Adrenal gland (tissue), 5 donors: ENCODE data around the gene SLC7A1.

Experiments used
- POLR2A ChIP-seq, 2 donors: fragments of 450-650 bp; IDR thresholded peaks; one replicate each; pipeline ENCODE4 v1.6.1; 2017; ENCODE audit warnings: antibody characterized with exemption in 2 of 2, mild to moderate bottlenecking in 2 of 2, moderate library complexity in 1 of 2
- TF ChIP-seq, protein P1 (sequence below), 6 experiments: fragments of 450-650 bp in 4 of 6; fragments of 200-600 bp in 2 of 6; sonication (generic) in 1 of 6; IDR thresholded peaks; 1 replicate in 5 of 6; 2 replicates in 1 of 6; pipeline versions ENCODE4 v1.5.1 to v1.8.0; 2016 to 2021; ENCODE audit warnings: antibody characterized with exemption in 6 of 6, mild to moderate bottlenecking in 2 of 6, moderate library complexity in 1 of 6
- donor health status: DM: no; HTN: no; CAD: no.

DNA sequence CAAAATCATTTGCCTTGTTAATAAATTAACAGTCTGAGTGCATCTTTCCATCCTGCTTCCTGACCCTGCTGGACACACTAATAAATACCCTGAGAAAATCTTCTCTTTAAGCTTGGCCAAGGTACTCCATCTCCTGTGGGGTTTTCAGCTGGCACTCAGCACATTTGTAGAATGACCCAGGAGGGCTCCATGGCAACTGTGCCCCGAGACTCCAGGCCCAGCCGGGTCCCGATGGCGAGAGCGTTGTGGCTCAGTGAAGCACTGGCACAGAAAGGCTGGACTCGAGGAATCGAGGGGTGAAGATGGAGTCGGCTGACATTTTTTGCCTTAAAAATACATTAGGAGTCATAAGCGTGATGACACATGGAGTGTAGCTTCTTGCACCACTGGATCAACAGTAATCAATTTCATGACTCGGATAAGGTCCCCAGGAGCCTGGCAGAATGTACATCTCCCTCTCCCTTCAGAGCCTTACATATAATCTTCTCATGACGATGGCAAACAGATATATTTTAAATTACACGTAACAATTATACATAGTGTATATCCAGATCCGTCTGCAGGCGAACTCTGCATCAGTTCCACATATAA is 85.4 kb downstream of the SLC7A1 start:
- TF ChIP-seq, protein P1, sequence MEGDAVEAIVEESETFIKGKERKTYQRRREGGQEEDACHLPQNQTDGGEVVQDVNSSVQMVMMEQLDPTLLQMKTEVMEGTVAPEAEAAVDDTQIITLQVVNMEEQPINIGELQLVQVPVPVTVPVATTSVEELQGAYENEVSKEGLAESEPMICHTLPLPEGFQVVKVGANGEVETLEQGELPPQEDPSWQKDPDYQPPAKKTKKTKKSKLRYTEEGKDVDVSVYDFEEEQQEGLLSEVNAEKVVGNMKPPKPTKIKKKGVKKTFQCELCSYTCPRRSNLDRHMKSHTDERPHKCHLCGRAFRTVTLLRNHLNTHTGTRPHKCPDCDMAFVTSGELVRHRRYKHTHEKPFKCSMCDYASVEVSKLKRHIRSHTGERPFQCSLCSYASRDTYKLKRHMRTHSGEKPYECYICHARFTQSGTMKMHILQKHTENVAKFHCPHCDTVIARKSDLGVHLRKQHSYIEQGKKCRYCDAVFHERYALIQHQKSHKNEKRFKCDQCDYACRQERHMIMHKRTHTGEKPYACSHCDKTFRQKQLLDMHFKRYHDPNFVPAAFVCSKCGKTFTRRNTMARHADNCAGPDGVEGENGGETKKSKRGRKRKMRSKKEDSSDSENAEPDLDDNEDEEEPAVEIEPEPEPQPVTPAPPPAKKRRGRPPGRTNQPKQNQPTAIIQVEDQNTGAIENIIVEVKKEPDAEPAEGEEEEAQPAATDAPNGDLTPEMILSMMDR (IDR thresholded peaks at IDR 0.05): no peak
- no peak for TF ChIP-seq POLR2A (IDR thresholded peaks at IDR 0.05)
